ENCODE measurements around the gene CFAP57.

The CFAP57 gene

GRCh38 chr1:43253876-43254275, 81.7 kb downstream of the CFAP57 start:
- DNase-seq (ENCODE audit: low read depth in 2 of 2), result no peak

- DNase-seq (ENCODE audit: low read depth in 2 of 2), result no peak
Observed at GRCh38 chr1:43255438-43256210, 83.5 kb downstream of the CFAP57 start.

- no peak for DNase-seq (ENCODE audit: low read depth in 2 of 2)
Observed at GRCh38 chr1:43256675-43257570, 84.8 kb downstream of the CFAP57 start.

- DNase-seq (ENCODE audit: low read depth in 2 of 2), result no peak
Observed at GRCh38 chr1:43258370-43258769, 86.2 kb downstream of the CFAP57 start.

- no peak for DNase-seq (ENCODE audit: low read depth in 2 of 2)
Observed at GRCh38 chr1:43265431-43265830, 93.3 kb downstream of the CFAP57 start.

- DNase-seq (ENCODE audit: low read depth in 2 of 2), result no peak
Observed at GRCh38 chr1:43266881-43267280, 94.8 kb downstream of the CFAP57 start.

GRCh38 chr1:43267291-43267805, 95.2 kb downstream of the CFAP57 start:
- no peak for DNase-seq (ENCODE audit: low read depth in 2 of 2)

GRCh38 chr1:43267818-43268425, 95.8 kb downstream of the CFAP57 start:
- DNase-seq (ENCODE audit: low read depth in 2 of 2), result no peak

GRCh38 chr1:43269627-43270375, 97.7 kb downstream of the CFAP57 start, which contains the start of gene TMEM125:
Gene TMEM125, plus strand, starts transcription at chr1:43269983. Its CDS starts 2,740 bp downstream, at chr1:43272723.
- no peak for DNase-seq (ENCODE audit: low read depth in 2 of 2)

- no peak for DNase-seq (ENCODE audit: low read depth in 2 of 2)
Observed at GRCh38 chr1:43270421-43271095, 98.4 kb downstream of the CFAP57 start.

- no peak for DNase-seq (ENCODE audit: low read depth in 2 of 2)
Observed at GRCh38 chr1:43271186-43272118, 99.3 kb downstream of the CFAP57 start.

- DNase-seq (ENCODE audit: low read depth in 2 of 2), result no peak
Observed at GRCh38 chr1:43272161-43272560, 100.0 kb downstream of the CFAP57 start.

GRCh38 chr1:43272576-43273571, 100.7 kb downstream of the CFAP57 start:
- DNase-seq (ENCODE audit: low read depth in 2 of 2), result no peak

GRCh38 chr1:43273708-43274107, 101.6 kb downstream of the CFAP57 start:
- DNase-seq (ENCODE audit: low read depth in 2 of 2), result no peak

- peak; percentile 3 to 16 for DNase-seq (ENCODE audit: low read depth in 2 of 2)
Observed at GRCh38 chr1:43274125-43274803, 102.1 kb downstream of the CFAP57 start.

GRCh38 chr1:43274804-43275180, 102.7 kb downstream of the CFAP57 start:
- no peak for DNase-seq (ENCODE audit: low read depth in 2 of 2)

- no peak for DNase-seq (ENCODE audit: low read depth in 2 of 2)
Observed at GRCh38 chr1:43275826-43276620, 103.9 kb downstream of the CFAP57 start.
